Eye (tissue), 1 donor: ENCODE results near the gene MAGI1.
A peak's percentile ranks its signal among the peaks of the same experiment; 100 is the strongest.

Experiments used
- DNase-seq: peaks from one replicate; pipeline ENCODE4 v3.0.0-alpha.2; 2015

MAGI1 gene

GRCh38 chr3:65787340-65787739, 251.4 kb downstream of the MAGI1 start:
- DNase-seq = no peak

- DNase-seq = no peak
These were observed 251.8 kb downstream of the MAGI1 start for GRCh38 chr3:65786890-65787289.

- DNase-seq = peak; percentile 88
These were observed 253.6 kb downstream of the MAGI1 start for GRCh38 chr3:65785065-65785645.

GRCh38 chr3:65783117-65783516, 255.6 kb downstream of the MAGI1 start:
- no peak for DNase-seq

- no peak for DNase-seq
These were observed 257.1 kb downstream of the MAGI1 start for GRCh38 chr3:65781594-65781993.

- no peak for DNase-seq
These were observed 259.3 kb downstream of the MAGI1 start for GRCh38 chr3:65779390-65779789.

- DNase-seq = peak; percentile 54
These were observed 259.8 kb downstream of the MAGI1 start for GRCh38 chr3:65778968-65779367.

- DNase-seq = no peak
These were observed 261.7 kb downstream of the MAGI1 start for GRCh38 chr3:65777050-65777449.

GRCh38 chr3:65776494-65776893, 262.2 kb downstream of the MAGI1 start:
- peak; percentile 76 for DNase-seq

GRCh38 chr3:65776081-65776480, 262.6 kb downstream of the MAGI1 start:
- DNase-seq = no peak

GRCh38 chr3:65772758-65773157, 266.0 kb downstream of the MAGI1 start:
- no peak for DNase-seq

- DNase-seq = no peak
These were observed 271.2 kb downstream of the MAGI1 start for GRCh38 chr3:65767551-65767950.

- DNase-seq = peak; percentile 71
These were observed 276.5 kb downstream of the MAGI1 start for GRCh38 chr3:65762235-65762580.

- peak; percentile 39 for DNase-seq
These were observed 277.1 kb downstream of the MAGI1 start for GRCh38 chr3:65761446-65762234.

GRCh38 chr3:65758876-65759598, 279.7 kb downstream of the MAGI1 start:
- DNase-seq = peak; percentile 55

GRCh38 chr3:65758438-65758837, 280.3 kb downstream of the MAGI1 start:
- DNase-seq = no peak

GRCh38 chr3:65752636-65753035, 286.1 kb downstream of the MAGI1 start:
- DNase-seq = no peak

- DNase-seq = peak; percentile 93
These were observed 287.5 kb downstream of the MAGI1 start for GRCh38 chr3:65751123-65751700.

- no peak for DNase-seq
These were observed 289.7 kb downstream of the MAGI1 start for GRCh38 chr3:65749066-65749465.

- no peak for DNase-seq
These were observed 290.4 kb downstream of the MAGI1 start for GRCh38 chr3:65748326-65748725.

- no peak for DNase-seq
These were observed 291.9 kb downstream of the MAGI1 start for GRCh38 chr3:65746848-65747247.

- DNase-seq = no peak
These were observed 293.4 kb downstream of the MAGI1 start for GRCh38 chr3:65745306-65745705.

GRCh38 chr3:65742914-65743313, 295.8 kb downstream of the MAGI1 start:
- DNase-seq = no peak

GRCh38 chr3:65741540-65741939, 297.2 kb downstream of the MAGI1 start:
- DNase-seq = no peak
